GM12878 (cell line): ENCODE results near the gene ATAD2B. TPM values are rescaled to one million over a fixed set of nuclear protein-coding genes. Genes with fewer than 3 reads are reported as not detected.

Source experiments
- ATAC-seq: fragments of 200-7000 bp; cut with Tn5 transposase; 3 replicates; pipeline ENCODE4 v1.9.1; 2020; ENCODE audit warnings: mild to moderate bottlenecking, moderate library complexity
- BruUV-seq: library from RNA; stranded (reverse); fragments of 400-500 nt; replicated peaks from 2 replicates; lab custom pipeline; 2021; lab: Mats Ljungman, UMichigan
- CTCF ChIA-PET: fragments of 300-600 bp; sonication (Branson Sonifier 250); formaldehyde crosslinking; extraction: SDS; loops from one replicate; lab custom pipeline; 2021; ENCODE audit warnings: inconsistent platforms; lab: Yijun Ruan, JAX
- POLR2A ChIA-PET: fragments of 350-600 bp; formaldehyde crosslinking; extraction: SDS; loops from one replicate; lab custom pipeline; 2021; ENCODE audit warnings: inconsistent platforms; lab: Charles Lee
- RAD21 ChIA-PET: fragments of 300-600 bp; sonication (Branson Sonifier 250); formaldehyde crosslinking; loops from one replicate; lab custom pipeline; 2023; ENCODE audit warnings: antibody characterized with exemption; ENCODE audit not compliant: unreplicated experiment; lab: Charles Lee
- SMC1A ChIA-PET: fragments of 300-600 bp; sonication (Branson Sonifier 250); formaldehyde crosslinking; loops from one replicate; lab custom pipeline; 2023; ENCODE audit not compliant: unreplicated experiment, uncharacterized antibody; lab: Charles Lee
- DNase-seq: peaks from one replicate; pipeline ENCODE4 v3.0.0-alpha.2; 2011; ENCODE audit warnings: low read depth, low spot score
- FAIRE-seq: peaks from 3 replicates; lab custom pipeline; 2011; peaks lifted over from hg19 to GRCh38; lab: Jason Lieb, UNC
- H2AFZ ChIP-seq: 2 replicates; pipeline ENCODE4 v1.6.0; 2011; ENCODE audit warnings: low read depth, low read length, control low read depth; ENCODE audit not compliant: control insufficient read depth
- H3K27ac ChIP-seq: 2 replicates; pipeline ENCODE4 v1.5.1; 2011; ENCODE audit warnings: control low read depth; ENCODE audit not compliant: control insufficient read depth, insufficient read depth
- H3K27me3 ChIP-seq, 2 experiments: replicated peaks in 1 of 2; 2 replicates each; pipeline versions ENCODE4 v1.6.0 to v1.6.1; 2011; ENCODE audit warnings: low read length in 1 of 2; ENCODE audit not compliant: control insufficient read depth in 2 of 2, insufficient read depth in 2 of 2
- H3K36me3 ChIP-seq, 2 experiments: 2 replicates each; pipeline ENCODE4 v1.5.1; 2011; ENCODE audit warnings: low read length in 1 of 2; ENCODE audit not compliant: control insufficient read depth in 2 of 2, insufficient read depth in 2 of 2
- H3K4me1 ChIP-seq: 2 replicates; pipeline ENCODE4 v1.6.1; 2011; ENCODE audit warnings: mild to moderate bottlenecking, low read length, moderate library complexity, mixed read lengths; ENCODE audit not compliant: control insufficient read depth, insufficient read depth
- H3K4me2 ChIP-seq: 2 replicates; pipeline ENCODE4 v1.6.0; 2011; ENCODE audit warnings: control low read depth; ENCODE audit not compliant: control insufficient read depth, insufficient read depth
- H3K4me3 ChIP-seq: fragments of 200-600 bp; sonication (generic); 2 replicates; pipeline ENCODE4 v1.5.1; 2016
- H3K79me2 ChIP-seq: 2 replicates; pipeline ENCODE4 v1.6.0; 2011; ENCODE audit warnings: low read length; ENCODE audit not compliant: control insufficient read depth, insufficient read depth
- H3K9ac ChIP-seq: 2 replicates; pipeline ENCODE4 v1.8.0; 2011; ENCODE audit warnings: low read length, control low read depth, mixed read lengths; ENCODE audit not compliant: control insufficient read depth, insufficient read depth
- H3K9me3 ChIP-seq: replicated peaks from 3 replicates; pipeline ENCODE4 v1.5.1; 2011; ENCODE audit warnings: mild to moderate bottlenecking, low read length; ENCODE audit not compliant: control insufficient read depth, insufficient read depth
- H4K20me1 ChIP-seq: 2 replicates; pipeline ENCODE4 v1.6.0; 2011; ENCODE audit not compliant: control insufficient read depth, insufficient read depth
- ATF7 ChIP-seq: fragments of 450-650 bp; IDR thresholded peaks from 2 replicates; pipeline ENCODE4 v1.6.1; 2016; ENCODE audit warnings: low read depth, mild to moderate bottlenecking
- CREM ChIP-seq: IDR thresholded peaks from 2 replicates; pipeline ENCODE4 v1.6.1; 2014; ENCODE audit warnings: antibody characterized with exemption, low read depth
- CTCF ChIP-seq, 3 experiments: IDR thresholded peaks in 2 of 3; conservative IDR thresholded peaks in 1 of 3; 2 replicates each; pipeline ENCODE4 v1.5.1; 2011; ENCODE audit warnings: low read depth in 3 of 3, low read length in 3 of 3, mild to moderate bottlenecking in 3 of 3, control low read depth in 2 of 3, moderate library complexity in 2 of 3, inconsistent platforms in 1 of 3, mixed read lengths in 1 of 3; ENCODE audit not compliant: control insufficient read depth in 2 of 3, insufficient read depth in 1 of 3; ENCODE audit errors: extremely low read depth in 1 of 3
- DPF2 ChIP-seq: fragments of 450-650 bp; IDR thresholded peaks from 2 replicates; pipeline ENCODE4 v1.6.1; 2017; ENCODE audit warnings: mild to moderate bottlenecking
- EGR1 ChIP-seq, 2 experiments: IDR thresholded peaks; 1 replicate in 1 of 2; 2 replicates in 1 of 2; pipeline ENCODE4 v1.6.1; 2011 to 2012; ENCODE audit warnings: low read depth in 2 of 2, low read length in 2 of 2, borderline replicate concordance in 1 of 2, mild to moderate bottlenecking in 1 of 2, moderate library complexity in 1 of 2
- HDAC2 ChIP-seq: fragments of 200-600 bp; sonication (generic); IDR thresholded peaks from 2 replicates; pipeline ENCODE4 v1.6.1; 2017
- HSF1 ChIP-seq: fragments of 150-350 bp; IDR thresholded peaks from 2 replicates; pipeline ENCODE4 v1.6.1; 2014; ENCODE audit warnings: mild to moderate bottlenecking, low read depth, low read length
- IRF3 ChIP-seq: fragments of 450-650 bp; IDR thresholded peaks from 2 replicates; pipeline ENCODE4 v1.6.1; 2014; ENCODE audit warnings: mild to moderate bottlenecking
- IRF4 ChIP-seq: IDR thresholded peaks from 2 replicates; pipeline ENCODE4 v1.6.1; 2011; ENCODE audit warnings: low read depth, low read length
- KDM1A ChIP-seq: fragments of 200-600 bp; sonication (generic); IDR thresholded peaks from 2 replicates; pipeline ENCODE4 v1.6.1; 2016; ENCODE audit warnings: borderline replicate concordance
- NRF1 ChIP-seq: conservative IDR thresholded peaks from 2 replicates; pipeline ENCODE4 v1.6.1; 2011; ENCODE audit warnings: mild to moderate bottlenecking, low read depth, low read length, improper control_type of control experiment
- PML ChIP-seq: IDR thresholded peaks from 2 replicates; pipeline ENCODE4 v1.6.1; 2012; ENCODE audit warnings: low read length, inconsistent platforms
- RAD21 ChIP-seq: IDR thresholded peaks from 2 replicates; pipeline ENCODE4 v1.6.1; 2011; ENCODE audit warnings: mild to moderate bottlenecking, low read depth, low read length, moderate library complexity; ENCODE audit not compliant: insufficient read depth
- TARDBP ChIP-seq: IDR thresholded peaks from 2 replicates; pipeline ENCODE4 v1.6.1; 2016; ENCODE audit warnings: borderline replicate concordance
- TCF7 ChIP-seq: IDR thresholded peaks from 2 replicates; pipeline ENCODE4 v1.6.1; 2014; ENCODE audit warnings: antibody characterized with exemption, borderline replicate concordance
- ZNF384 ChIP-seq: IDR thresholded peaks from 2 replicates; pipeline ENCODE4 v1.6.1; 2012; ENCODE audit warnings: low read depth, mild to moderate bottlenecking, low read length, improper control_type of control experiment, borderline replicate concordance
- ZSCAN29 ChIP-seq: fragments of 450-650 bp; IDR thresholded peaks from 2 replicates; pipeline ENCODE4 v1.6.1; 2017; ENCODE audit warnings: mild to moderate bottlenecking, moderate library complexity
- ZZZ3 ChIP-seq: IDR thresholded peaks from 2 replicates; pipeline ENCODE4 v1.6.1; 2011; ENCODE audit warnings: low read depth; ENCODE audit not compliant: control insufficient read depth, insufficient read length
- WGBS: methylation state at CpG from one replicate; pipeline ENCODE4 v1.1.6; 2016; ENCODE audit warnings: low lambda C conversion rate; ENCODE audit not compliant: insufficient replicate concordance, insufficient coverage; ENCODE audit errors: missing lambda C conversion rate; 5-methylcytosine and 5-hydroxymethylcytosine counted together
- in situ Hi-C: fragments of 300-500 bp; cut with MboI; formaldehyde crosslinking; loops from 9 replicates; pipeline ENCODE4 v1.14.3; 2018; ENCODE audit warnings: mixed read lengths
- intact Hi-C: fragments of 100-400 bp; cut with micrococcal nuclease; formaldehyde crosslinking; loops from one replicate; pipeline ENCODE4 v1.14.2; 2022; ENCODE audit not compliant: unreplicated experiment
- polyA plus RNA-seq, 11 experiments: library from polyadenylated mRNA; depleted of rRNA in 4 of 11; unstranded in 6 of 11; stranded (reverse) in 5 of 11; fragments of >200 nt; fragmentation: Nextera tagmentation in 4 of 11; fragmentation: Illumina TruSeq in 1 of 11; extraction: Ambion mirVana in 4 of 11; extraction: Trizol in 1 of 11; gene quantifications; 1 replicate in 1 of 11; 2 replicates in 10 of 11; pipeline versions ENCODE4 v1.2.1 to v1.2.3, GENCODE V29; 2011 to 2016; ENCODE audit warnings: inconsistent platforms in 2 of 11, missing spikeins in 2 of 11, low read depth in 1 of 11
- total RNA-seq, 4 experiments: library from RNA; depleted of rRNA in 3 of 4; stranded (reverse); fragments of >200 nt in 3 of 4; fragmentation: Illumina TruSeq in 1 of 4; extraction: Trizol in 1 of 4; gene quantifications; 2 replicates each; pipeline versions ENCODE4 v1.2.1 to v1.2.3, GENCODE V29; 2013 to 2021

ATAD2B gene
- total and polyA plus RNA-seq, 10 of the 15 experiments (the other 5 are each of a cell fraction or from before 2014, with no cell fraction given), result 3.6 to 29.9 (median 16.8) TPM

DNA sequence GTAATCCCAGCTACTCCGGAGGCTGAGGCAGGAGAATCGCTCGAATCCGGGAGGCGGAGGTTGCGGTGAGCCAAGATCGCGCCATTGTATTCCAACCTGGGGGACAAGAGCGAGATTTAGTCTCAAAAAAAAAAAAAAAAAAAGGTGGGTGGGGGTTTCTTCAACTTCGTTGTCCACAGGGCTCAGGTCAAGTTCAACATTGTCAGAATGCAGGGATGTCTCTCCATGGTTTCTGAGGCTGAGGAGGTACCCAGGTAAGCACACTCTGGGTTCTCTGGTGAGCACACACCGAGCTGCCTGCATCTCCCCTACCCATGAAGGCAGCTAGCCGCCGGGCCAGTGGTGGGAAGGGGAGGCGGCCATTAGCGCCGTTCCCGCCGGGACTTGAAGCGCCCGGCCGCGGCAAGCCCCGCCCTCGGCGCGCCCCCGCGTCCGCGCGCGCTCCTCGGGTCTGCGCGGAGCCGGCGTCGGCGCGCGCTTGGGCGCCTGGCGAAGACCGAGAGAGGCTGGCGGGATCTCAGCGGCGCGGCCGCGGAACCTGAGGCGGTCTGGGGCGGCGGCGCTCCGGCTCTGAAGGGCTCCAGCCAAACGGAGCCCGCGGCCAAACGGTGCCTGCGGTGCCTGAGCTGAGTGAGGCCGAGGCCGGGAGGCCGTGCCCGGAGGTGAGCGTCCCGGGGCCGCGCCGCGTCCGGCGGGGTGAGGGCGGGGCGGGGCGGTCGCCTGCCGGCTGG lies 13.2 kb upstream of the ATAD2B start, which contains the start of gene UBXN2A (continued):
- no peak for TF ChIP-seq CTCF (IDR thresholded peaks at IDR 0.05 in 2 of 3, conservative IDR thresholded peaks at IDR 0.05 in 1 of 3; ENCODE audit: control insufficient read depth in 2 of 3, extremely low read depth in 1 of 3, insufficient read depth in 1 of 3, low read depth in 3 of 3, low read length in 3 of 3)

- Histone ChIP-seq H3K9ac (no peak overlapping the region), H3K4me1 (peaks cover 1% of the 10 kb centered on the region), H4K20me1 (no peaks in the 10 kb centered on the region), H3K36me3 (no peaks in the 10 kb centered on the region; a peak in 1 of 4 replicates), H3K27ac (no peak overlapping the region), H3K9me3 (no peaks in the 10 kb centered on the region), H3K79me2 (no peaks in the 10 kb centered on the region; the same call in 1 of the 2 replicates), H3K27me3 (no peaks in the 10 kb centered on the region), H2AFZ (no peak overlapping the region), H3K4me3 (no peak overlapping the region), H3K4me2 (no peak overlapping the region)
- no TSS peak for BruUV-seq
- ATAC-seq (no peak), FAIRE-seq (no peak), DNase-seq (no peak)
- WGBS, result 95% methylated on average over 1 of the region's 1 CpG
- intact Hi-C loops, result no loop called here
- ChIA-PET POLR2A (interaction anchor here (0.6 kb wide), 1 partner anchor 151 kb away, joined by 4 read pairs; no protein-coding TSS in a partner anchor), CTCF (interaction anchor here (0.6 kb wide), 1 partner anchor 110 kb away, joined by 3 read pairs; no protein-coding TSS in a partner anchor), RAD21 (no interaction called here), SMC1A (interaction anchor here (0.6 to 0.9 kb wide), 2 partner anchors 20 to 92 kb away, joined by 3 read pairs; no protein-coding TSS in a partner anchor)
- in situ Hi-C loops, result no loop called here
- TF ChIP-seq ZZZ3 (no peak), ZNF384 (no peak), DPF2 (no peak), EGR1 (IDR thresholded peaks at IDR 0.05; ENCODE audit: borderline replicate concordance in 1 of 2, low read depth in 2 of 2, low read length in 2 of 2) (no peak), IRF4 (no peak), HDAC2 (no peak), TARDBP (no peak), CREM (no peak), KDM1A (no peak), TCF7 (no peak), HSF1 (no peak), RAD21 (no peak), ZSCAN29 (no peak), PML (no peak), NRF1 (no peak), IRF3 (no peak), ATF7 (no peak)
These were observed 7.3 kb upstream of the ATAD2B start for GRCh38 chr2:23934259-23934658.
